Heart left ventricle (tissue), 16 donors: ENCODE results near the gene CCDC70. TPM values are rescaled to one million over a fixed set of nuclear protein-coding genes. Genes with fewer than 3 reads are reported as not detected.
"Not testable (repeated sequence)": the region's sequence is repeated elsewhere in the genome, so short reads cannot be mapped to it uniquely, and the experiment has no call there.

Source experiments
- ATAC-seq, 4 donors: fragments of 200-7000 bp; cut with Tn5 transposase; one replicate each; pipeline ENCODE4 v1.9.1; 2020 to 2022; ENCODE audit warnings: moderate library complexity in 4 of 4, mild to moderate bottlenecking in 3 of 4, moderate number of reproducible peaks in 1 of 4
- DNase-seq, 5 donors: peaks; one replicate each; pipeline ENCODE4 v3.0.0-alpha.2; 2020
- H3K27ac ChIP-seq, 12 donors: fragments of 200-600 bp; sonication (generic) in 4 of 12; one replicate each; pipeline versions ENCODE4 v1.5.0 to v1.8.0; 2016 to 2022; ENCODE audit warnings: mild to moderate bottlenecking in 2 of 12
- H3K27me3 ChIP-seq, 9 donors: fragments of 200-600 bp; sonication (generic) in 2 of 9; one replicate each; pipeline versions ENCODE4 v1.5.1 to v1.8.0; 2016 to 2022; ENCODE audit warnings: mild to moderate bottlenecking in 3 of 9
- H3K36me3 ChIP-seq, 9 donors: fragments of 200-600 bp; sonication (generic) in 2 of 9; one replicate each; pipeline versions ENCODE4 v1.5.0 to v1.8.0; 2018 to 2022; ENCODE audit warnings: mild to moderate bottlenecking in 2 of 9
- H3K4me1 ChIP-seq, 12 donors: fragments of 200-600 bp; sonication (generic) in 4 of 12; one replicate each; pipeline versions ENCODE4 v1.5.0 to v1.8.0; 2016 to 2022; ENCODE audit warnings: mild to moderate bottlenecking in 3 of 12
- H3K4me3 ChIP-seq, 12 donors: fragments of 200-600 bp; sonication (generic) in 4 of 12; one replicate each; pipeline versions ENCODE4 v1.5.0 to v1.8.0; 2017 to 2022; ENCODE audit warnings: mild to moderate bottlenecking in 9 of 12, moderate library complexity in 4 of 12
- H3K9me3 ChIP-seq, 12 donors: fragments of 200-600 bp; sonication (generic) in 4 of 12; one replicate each; pipeline versions ENCODE4 v1.5.0 to v1.8.0; 2016 to 2022; ENCODE audit warnings: mild to moderate bottlenecking in 1 of 12
- POLR2A ChIP-seq, 2 donors: fragments of 450-650 bp; IDR thresholded peaks; one replicate each; pipeline ENCODE4 v1.6.1; 2017; ENCODE audit warnings: antibody characterized with exemption in 2 of 2, mild to moderate bottlenecking in 2 of 2, moderate library complexity in 2 of 2
- WGBS, 4 donors: extraction: QIAGEN DNeasy Blood & Tissue Kit in 2 of 4; methylation state at CpG; one replicate each; pipeline versions ENCODE4 v1.1.5 to v1.1.7; 2013 to 2018; 5-methylcytosine and 5-hydroxymethylcytosine counted together
- intact Hi-C, 10 donors: fragments of 100-400 bp; cut with DNase I; formaldehyde crosslinking; loops; one replicate each; pipeline versions ENCODE4 v1.11.1 to v1.14.2; 2022
- polyA plus RNA-seq, 2 donors: library from polyadenylated mRNA; stranded (reverse); fragments of 200-250 nt; gene quantifications; one replicate each; pipeline ENCODE4 v1.2.3, GENCODE V29; 2013
- total RNA-seq, 9 donors: library from RNA; depleted of rRNA in 2 of 9; stranded (reverse); fragments of >200 nt in 2 of 9; fragmentation: NEBNext Ultra II Directional in 3 of 9; extraction: Animal tissue kit (Norgen Biotek cat#: 25700) in 3 of 9; gene quantifications; one replicate each; pipeline versions ENCODE4 v1.1.0 to v1.2.4, GENCODE V29; 2016 to 2023
- TF ChIP-seq, protein P1 (sequence below), 12 donors: fragments of 200-600 bp; sonication (generic) in 4 of 12; IDR thresholded peaks; one replicate each; pipeline versions ENCODE4 v1.5.0 to v1.8.0; 2018 to 2022; ENCODE audit warnings: antibody characterized with exemption in 12 of 12, mild to moderate bottlenecking in 5 of 12
- donor health status: ischemic (EF 13 %, LVEDD 7.1; RV severe dilation, severe dysfunction).
- donor health status: healthy with polysubstance abuse.
- donor health status: DM: no; HTN: yes; CAD: no.
- donor health status: DM: no; HTN: no; CAD: no.
- donor health status: ischemic (EF 25% LVEDD 6.9; RV normal size, moderate dysfunction).
- donor health status: ischemic (EF 25% LVEDD 5.7; RV mildly dilated, moderate dysfunction).
- donor health status: healthy.
- donor health status: DM: yes; HTN: yes; CAD: no.
- donor health status: ischemic (EF 35%, LVEDD 5.7; RV mildly dilated, moderate dysfunction).
- donor health status: nonischemic (EF 11% LVEDD 7.7; RV severe dilation, severe dysfunction).
- donor health status: DM: yes; HTN: yes; CAD: no.
- donor health status: PGD.
- donor health status: ischemic (EF 29% LVEDD 5.4; RV normal size, mild dysfunction).
- donor health status: nonischemic (EF 23%, LVEDD 6.1; RV moderate dilation, normal function).

Gene CCDC70
- total and polyA plus RNA-seq, 11 donors: not detected

DNA sequence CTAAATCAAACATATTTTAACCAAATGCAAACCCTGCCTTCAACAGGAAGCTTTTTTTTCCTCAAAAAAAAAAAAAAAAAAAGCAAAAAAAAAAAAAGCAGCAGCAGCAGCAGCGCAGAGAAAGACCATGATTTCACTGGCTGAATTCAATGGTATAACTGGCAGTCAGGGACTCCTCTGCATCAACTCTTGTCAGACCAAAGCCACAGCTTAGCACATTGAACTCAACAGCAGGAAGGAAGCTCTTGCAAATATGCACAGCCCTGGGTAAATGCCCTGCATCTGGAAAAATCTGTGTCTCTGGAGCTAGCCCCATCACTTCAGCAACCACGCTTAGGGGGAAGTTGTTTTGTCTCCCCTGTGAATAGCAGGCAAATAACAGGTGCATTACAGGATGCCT, 40.2 kb upstream of the CCDC70 start:
- no peaks in the 10 kb centered on the region for H3K27me3 ChIP-seq
- intact Hi-C loops: no loop called here
- ATAC-seq: no peak
- H3K9me3 ChIP-seq: no peaks in the 10 kb centered on the region
- TF ChIP-seq, protein P1, sequence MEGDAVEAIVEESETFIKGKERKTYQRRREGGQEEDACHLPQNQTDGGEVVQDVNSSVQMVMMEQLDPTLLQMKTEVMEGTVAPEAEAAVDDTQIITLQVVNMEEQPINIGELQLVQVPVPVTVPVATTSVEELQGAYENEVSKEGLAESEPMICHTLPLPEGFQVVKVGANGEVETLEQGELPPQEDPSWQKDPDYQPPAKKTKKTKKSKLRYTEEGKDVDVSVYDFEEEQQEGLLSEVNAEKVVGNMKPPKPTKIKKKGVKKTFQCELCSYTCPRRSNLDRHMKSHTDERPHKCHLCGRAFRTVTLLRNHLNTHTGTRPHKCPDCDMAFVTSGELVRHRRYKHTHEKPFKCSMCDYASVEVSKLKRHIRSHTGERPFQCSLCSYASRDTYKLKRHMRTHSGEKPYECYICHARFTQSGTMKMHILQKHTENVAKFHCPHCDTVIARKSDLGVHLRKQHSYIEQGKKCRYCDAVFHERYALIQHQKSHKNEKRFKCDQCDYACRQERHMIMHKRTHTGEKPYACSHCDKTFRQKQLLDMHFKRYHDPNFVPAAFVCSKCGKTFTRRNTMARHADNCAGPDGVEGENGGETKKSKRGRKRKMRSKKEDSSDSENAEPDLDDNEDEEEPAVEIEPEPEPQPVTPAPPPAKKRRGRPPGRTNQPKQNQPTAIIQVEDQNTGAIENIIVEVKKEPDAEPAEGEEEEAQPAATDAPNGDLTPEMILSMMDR (IDR thresholded peaks at IDR 0.05): no peak
- TF ChIP-seq POLR2A (IDR thresholded peaks at IDR 0.05): no peak
- no peak overlapping the region for H3K4me3 ChIP-seq
- H3K4me1 ChIP-seq: peaks cover 3 to 78% (median 46%) of the 10 kb centered on the region in 12 donors
- DNase-seq: no peak
- WGBS, 4 donors: 59 to 61% (median 59%) methylated on average over 2 of the region's 2 CpGs
- no peaks in the 10 kb centered on the region for H3K36me3 ChIP-seq
- peak overlapping the region in 3 of 12 donors; percentile 19 to 68 (median 23) for H3K27ac ChIP-seq

GRCh38 chr13:51822106-51822815, 39.5 kb upstream of the CCDC70 start:
- WGBS, 4 donors: 74 to 83% (median 78%) methylated on average over 13 of the region's 13 CpGs
- no peak for ATAC-seq
- H3K27me3 ChIP-seq: no peaks in the 10 kb centered on the region
- H3K4me1 ChIP-seq: peaks cover 3 to 85% (median 49%) of the 10 kb centered on the region in 12 donors
- peak overlapping the region in 1 of 12 donors; percentile 0 for H3K4me3 ChIP-seq
- no peak for DNase-seq
- no peak for TF ChIP-seq POLR2A (IDR thresholded peaks at IDR 0.05)
- TF ChIP-seq, protein P1 (IDR thresholded peaks at IDR 0.05): no peak
- intact Hi-C loops: no loop called here
- peak overlapping the region in 5 of 12 donors; percentile 9 to 68 (median 23) for H3K27ac ChIP-seq
- H3K36me3 ChIP-seq: no peaks in the 10 kb centered on the region
- H3K9me3 ChIP-seq: no peaks in the 10 kb centered on the region

- intact Hi-C loops: no loop called here
- Histone ChIP-seq H3K4me1 (peaks cover 3 to 91% (median 49%) of the 10 kb centered on the region in 12 donors), H3K4me3 (no peak overlapping the region), H3K27me3 (no peaks in the 10 kb centered on the region), H3K27ac (peak overlapping the region in 7 of 12 donors; percentile 9 to 68 (median 38)), H3K36me3 (no peaks in the 10 kb centered on the region), H3K9me3 (no peaks in the 10 kb centered on the region)
- TF ChIP-seq, protein P1 (IDR thresholded peaks at IDR 0.05): no peak
- no peak for TF ChIP-seq POLR2A (IDR thresholded peaks at IDR 0.05)
- DNase-seq: no peak
- ATAC-seq: peak in 1 of 4 donors; percentile 30
- WGBS, 4 donors: 65 to 83% (median 78%) methylated on average over 2 of the region's 2 CpGs
These were observed 38.4 kb upstream of the CCDC70 start for GRCh38 chr13:51823359-51823758.

- H3K36me3 ChIP-seq: no peaks in the 10 kb centered on the region
- H3K27me3 ChIP-seq: no peaks in the 10 kb centered on the region
- 60 to 77% (median 64%) methylated on average over 2 of the region's 2 CpGs for WGBS, 4 donors
- intact Hi-C loops: no loop called here
- no peak for TF ChIP-seq POLR2A (IDR thresholded peaks at IDR 0.05)
- TF ChIP-seq, protein P1 (IDR thresholded peaks at IDR 0.05): no peak
- no peaks in the 10 kb centered on the region for H3K9me3 ChIP-seq
- H3K4me1 ChIP-seq: peaks cover 3 to 86% (median 46%) of the 10 kb centered on the region in 12 donors
- H3K4me3 ChIP-seq: peak overlapping the region in 1 of 12 donors; percentile 36
- H3K27ac ChIP-seq: peak overlapping the region in 7 of 12 donors; percentile 9 to 83 (median 64)
- DNase-seq: no peak
- ATAC-seq: peak in 1 of 4 donors; percentile 26
These were observed 37.9 kb upstream of the CCDC70 start for GRCh38 chr13:51823863-51824262.

DNA sequence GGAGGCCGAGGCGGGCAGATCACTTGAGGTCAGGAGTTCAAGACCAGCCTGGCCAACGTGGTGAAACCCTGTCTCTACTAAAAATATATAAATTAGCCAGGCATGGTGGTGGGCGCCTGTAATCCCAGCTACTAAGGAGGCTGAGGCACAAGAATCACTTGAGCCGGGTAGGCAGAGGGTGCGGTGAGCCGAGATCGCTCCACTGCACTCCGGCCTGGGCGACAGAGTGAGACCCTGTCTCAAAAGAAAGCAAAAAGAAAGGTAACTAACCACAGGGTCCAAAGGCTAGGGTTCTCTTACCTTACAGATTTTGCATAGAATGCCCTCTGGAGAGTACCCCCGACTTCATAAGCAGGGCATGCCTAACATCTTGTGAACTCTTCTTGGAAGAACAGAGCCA, 37.1 kb upstream of the CCDC70 start:
- H3K9me3 ChIP-seq, ATAC-seq, H3K36me3 ChIP-seq, H3K27me3 ChIP-seq, DNase-seq, intact Hi-C loops: not testable (repeated sequence)
- H3K27ac ChIP-seq: peak overlapping the region in 11 of 12 donors; percentile 13 to 83 (median 64)
- WGBS, 4 donors: 83 to 89% (median 86%) methylated on average over 11 of the region's 11 CpGs
- peak overlapping the region in 1 of 12 donors; percentile 36 for H3K4me3 ChIP-seq
- peaks cover 3 to 77% (median 41%) of the 10 kb centered on the region in 12 donors for H3K4me1 ChIP-seq
